Measurements from ENCODE around the gene NT5DC1.

DNA sequence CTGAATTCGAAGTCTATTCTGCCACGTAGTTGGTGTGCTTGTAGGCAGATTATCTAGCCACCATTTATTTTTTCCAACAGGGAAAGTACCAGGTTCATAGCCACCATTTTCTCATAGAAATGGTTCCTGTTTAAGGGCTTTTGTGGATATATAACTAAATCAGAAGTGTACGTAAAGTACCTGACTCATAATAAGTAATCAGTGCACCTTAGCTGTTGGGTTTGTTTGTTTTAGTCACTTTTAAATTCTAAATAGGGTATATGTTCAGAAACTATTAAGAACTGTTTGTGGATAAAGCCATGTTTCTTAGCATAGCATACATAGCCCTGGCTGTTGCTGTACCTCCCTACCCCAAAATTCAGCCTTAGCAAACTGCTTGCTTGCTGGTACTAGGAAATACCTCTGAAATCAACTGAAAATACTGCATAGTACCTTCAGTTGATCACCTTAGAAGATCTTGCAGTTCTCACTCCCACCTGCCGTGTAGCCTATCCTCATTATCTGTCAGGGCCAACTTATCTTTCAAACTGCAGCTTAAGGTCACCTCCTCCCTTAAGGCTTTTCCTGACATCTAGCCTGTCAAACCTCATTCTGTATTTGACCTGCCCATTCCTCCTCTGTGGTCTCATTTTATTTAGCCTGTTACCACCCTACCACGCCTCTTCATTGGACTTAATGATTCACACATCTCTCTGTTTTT lies 69.9 kb downstream of the NT5DC1 start:
- TF ChIP-seq, protein P1, sequence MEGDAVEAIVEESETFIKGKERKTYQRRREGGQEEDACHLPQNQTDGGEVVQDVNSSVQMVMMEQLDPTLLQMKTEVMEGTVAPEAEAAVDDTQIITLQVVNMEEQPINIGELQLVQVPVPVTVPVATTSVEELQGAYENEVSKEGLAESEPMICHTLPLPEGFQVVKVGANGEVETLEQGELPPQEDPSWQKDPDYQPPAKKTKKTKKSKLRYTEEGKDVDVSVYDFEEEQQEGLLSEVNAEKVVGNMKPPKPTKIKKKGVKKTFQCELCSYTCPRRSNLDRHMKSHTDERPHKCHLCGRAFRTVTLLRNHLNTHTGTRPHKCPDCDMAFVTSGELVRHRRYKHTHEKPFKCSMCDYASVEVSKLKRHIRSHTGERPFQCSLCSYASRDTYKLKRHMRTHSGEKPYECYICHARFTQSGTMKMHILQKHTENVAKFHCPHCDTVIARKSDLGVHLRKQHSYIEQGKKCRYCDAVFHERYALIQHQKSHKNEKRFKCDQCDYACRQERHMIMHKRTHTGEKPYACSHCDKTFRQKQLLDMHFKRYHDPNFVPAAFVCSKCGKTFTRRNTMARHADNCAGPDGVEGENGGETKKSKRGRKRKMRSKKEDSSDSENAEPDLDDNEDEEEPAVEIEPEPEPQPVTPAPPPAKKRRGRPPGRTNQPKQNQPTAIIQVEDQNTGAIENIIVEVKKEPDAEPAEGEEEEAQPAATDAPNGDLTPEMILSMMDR (IDR thresholded peaks at IDR 0.05; ENCODE audit: low read length): no peak
- TF ChIP-seq EZH2 (optimal IDR thresholded peaks at IDR 0.05; ENCODE audit: low read depth, low read length): no peak
